GM19455 (cell line): ENCODE measurements around the gene AFF3.

ENCODE experiments used
- ATAC-seq: cut with Tn5 transposase; IDR thresholded peaks from one replicate; pipeline ENCODE4 v1.9.1; 2021; ENCODE audit not compliant: unreplicated experiment

AFF3 gene

GRCh38 chr2:100073110-100073509 lies 69.3 kb downstream of the AFF3 start:
- no peak for ATAC-seq

GRCh38 chr2:100072503-100072902 lies 69.9 kb downstream of the AFF3 start:
- ATAC-seq, result no peak

GRCh38 chr2:100071335-100072043 lies 70.9 kb downstream of the AFF3 start:
- ATAC-seq, result no peak

- ATAC-seq, result no peak
These were observed 72.3 kb downstream of the AFF3 start for GRCh38 chr2:100070078-100070477.

- ATAC-seq, result no peak
These were observed 74.0 kb downstream of the AFF3 start for GRCh38 chr2:100068395-100068794.

- ATAC-seq, result no peak
These were observed 74.6 kb downstream of the AFF3 start for GRCh38 chr2:100067784-100068183.

- ATAC-seq, result no peak
These were observed 75.5 kb downstream of the AFF3 start for GRCh38 chr2:100066856-100067255.

- no peak for ATAC-seq
These were observed 76.1 kb downstream of the AFF3 start for GRCh38 chr2:100066246-100066645.

- ATAC-seq, result no peak
These were observed 77.6 kb downstream of the AFF3 start for GRCh38 chr2:100064592-100065428.

GRCh38 chr2:100064165-100064564 lies 78.2 kb downstream of the AFF3 start:
- no peak for ATAC-seq

GRCh38 chr2:100063459-100063953 lies 78.9 kb downstream of the AFF3 start:
- no peak for ATAC-seq

- no peak for ATAC-seq
These were observed 80.1 kb downstream of the AFF3 start for GRCh38 chr2:100062336-100062735.

GRCh38 chr2:100060875-100061274 lies 81.5 kb downstream of the AFF3 start:
- ATAC-seq, result no peak

GRCh38 chr2:100059638-100060037 lies 82.8 kb downstream of the AFF3 start:
- no peak for ATAC-seq

- ATAC-seq, result no peak
These were observed 84.5 kb downstream of the AFF3 start for GRCh38 chr2:100057901-100058261.

- no peak for ATAC-seq
These were observed 88.0 kb downstream of the AFF3 start for GRCh38 chr2:100054426-100054825.

GRCh38 chr2:100053087-100053885 lies 89.1 kb downstream of the AFF3 start:
- ATAC-seq, result no peak

- ATAC-seq, result no peak
These were observed 89.7 kb downstream of the AFF3 start for GRCh38 chr2:100052650-100053049.

GRCh38 chr2:100051253-100051652 lies 91.1 kb downstream of the AFF3 start:
- ATAC-seq, result no peak

- ATAC-seq, result no peak
These were observed 91.7 kb downstream of the AFF3 start for GRCh38 chr2:100050685-100051084.
